ENCODE results near the gene ANKRD17. TPM values are rescaled to one million over a fixed set of nuclear protein-coding genes. Genes with fewer than 3 reads are reported as not detected.

ANKRD17 gene
- total RNA-seq, 1 experiment from 2014 or later, result 42.4 TPM

- peak; percentile 3 for DNase-seq (ENCODE audit: low read depth)
Measured at GRCh38 chr4:73127839-73128453, 130.7 kb downstream of the ANKRD17 start.

- no peak for DNase-seq (ENCODE audit: low read depth)
Measured at GRCh38 chr4:73109493-73109892, 149.1 kb downstream of the ANKRD17 start.

- DNase-seq (ENCODE audit: low read depth), result no peak
Measured at GRCh38 chr4:73104695-73105094, 153.9 kb downstream of the ANKRD17 start.

- DNase-seq (ENCODE audit: low read depth), result peak; percentile 44
Measured at GRCh38 chr4:73103799-73104503, 154.6 kb downstream of the ANKRD17 start.

- no peak for DNase-seq (ENCODE audit: low read depth)
Measured at GRCh38 chr4:73099143-73099542, 159.5 kb downstream of the ANKRD17 start.

GRCh38 chr4:73098713-73099112 is 159.9 kb downstream of the ANKRD17 start:
- DNase-seq (ENCODE audit: low read depth), result no peak

- no peak for DNase-seq (ENCODE audit: low read depth)
Measured at GRCh38 chr4:73098016-73098415, 160.6 kb downstream of the ANKRD17 start.

- no peak for DNase-seq (ENCODE audit: low read depth)
Measured at GRCh38 chr4:73092868-73093267, 165.7 kb downstream of the ANKRD17 start.

GRCh38 chr4:73090738-73091137 is 167.9 kb downstream of the ANKRD17 start:
- DNase-seq (ENCODE audit: low read depth), result no peak

GRCh38 chr4:73087871-73088270 is 170.7 kb downstream of the ANKRD17 start:
- DNase-seq (ENCODE audit: low read depth), result no peak

- no peak for DNase-seq (ENCODE audit: low read depth)
Measured at GRCh38 chr4:73086095-73086868, 172.3 kb downstream of the ANKRD17 start.

- no peak for DNase-seq (ENCODE audit: low read depth)
Measured at GRCh38 chr4:73080789-73081188, 177.8 kb downstream of the ANKRD17 start.

GRCh38 chr4:73075832-73076231 is 182.8 kb downstream of the ANKRD17 start:
- no peak for DNase-seq (ENCODE audit: low read depth)

GRCh38 chr4:73070074-73070390 is 188.6 kb downstream of the ANKRD17 start:
- DNase-seq (ENCODE audit: low read depth), result no peak

- peak; percentile 97 for DNase-seq (ENCODE audit: low read depth)
Measured at GRCh38 chr4:73069338-73070073, 189.1 kb downstream of the ANKRD17 start, which contains the start of gene COX18. Gene COX18 (minus strand): TSS chr4:73069716. CDS start chr4:73069649, 67 bp downstream.

GRCh38 chr4:73068491-73069337 is 189.9 kb downstream of the ANKRD17 start:
- DNase-seq (ENCODE audit: low read depth), result peak; percentile 47

GRCh38 chr4:73067971-73068394 is 190.6 kb downstream of the ANKRD17 start:
- DNase-seq (ENCODE audit: low read depth), result peak; percentile 10

GRCh38 chr4:73066928-73067327 is 191.7 kb downstream of the ANKRD17 start:
- DNase-seq (ENCODE audit: low read depth), result no peak

- DNase-seq (ENCODE audit: low read depth), result no peak
Measured at GRCh38 chr4:73066445-73066844, 192.2 kb downstream of the ANKRD17 start.

GRCh38 chr4:73064536-73064935 is 194.1 kb downstream of the ANKRD17 start:
- no peak for DNase-seq (ENCODE audit: low read depth)

Data from HT1080 (cell line).